ENCODE data around the gene C2CD2. TPM values are rescaled to one million over a fixed set of nuclear protein-coding genes. Genes with fewer than 3 reads are reported as not detected.

The C2CD2 gene
- total RNA-seq, 1 donor from 2014 or later = 18.1 TPM

DNA sequence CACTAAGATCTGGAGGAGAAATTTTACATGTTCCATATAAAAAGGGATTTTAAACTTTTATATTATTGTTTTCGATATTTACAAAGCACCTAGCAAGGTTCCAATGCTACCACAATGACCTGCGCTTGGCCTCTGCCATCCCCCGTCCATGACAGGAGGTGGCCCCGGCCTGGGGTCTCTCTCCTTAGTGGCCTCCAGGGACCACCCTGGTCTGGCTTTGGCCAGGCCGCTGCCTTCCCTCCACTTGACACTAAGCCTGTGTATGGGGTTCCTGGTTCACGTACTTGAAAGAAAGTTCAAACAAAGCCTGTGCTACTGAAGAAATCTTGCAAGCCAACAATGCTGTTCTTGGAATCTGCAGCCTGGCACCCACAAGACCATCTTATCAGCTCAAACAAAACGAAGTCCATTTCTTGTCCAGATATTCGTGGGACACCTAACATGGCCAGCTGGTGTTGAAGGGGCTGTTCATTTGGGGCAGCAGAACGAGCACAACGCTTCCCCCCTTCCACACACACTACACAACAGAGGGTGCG lies 87.5 kb downstream of the C2CD2 start:
- no peaks in the 10 kb centered on the region for H3K9me3 Mint-ChIP-seq (ENCODE audit: low read depth)
- no peaks in the 10 kb centered on the region for H3K27me3 Mint-ChIP-seq (ENCODE audit: low read depth)
- no peaks in the 10 kb centered on the region for H3K36me3 Mint-ChIP-seq (ENCODE audit: low read depth)
- TF ChIP-seq CTCF (IDR thresholded peaks at IDR 0.05) = no peak
- H3K27ac Mint-ChIP-seq (ENCODE audit: unreplicated experiment) = no peak overlapping the region
- peaks cover 36% of the 10 kb centered on the region for H3K4me1 Mint-ChIP-seq (ENCODE audit: low read depth)
- no peak for DNase-seq (ENCODE audit: low spot score)
- no peak overlapping the region for H3K4me3 Mint-ChIP-seq (ENCODE audit: unreplicated experiment)

DNA sequence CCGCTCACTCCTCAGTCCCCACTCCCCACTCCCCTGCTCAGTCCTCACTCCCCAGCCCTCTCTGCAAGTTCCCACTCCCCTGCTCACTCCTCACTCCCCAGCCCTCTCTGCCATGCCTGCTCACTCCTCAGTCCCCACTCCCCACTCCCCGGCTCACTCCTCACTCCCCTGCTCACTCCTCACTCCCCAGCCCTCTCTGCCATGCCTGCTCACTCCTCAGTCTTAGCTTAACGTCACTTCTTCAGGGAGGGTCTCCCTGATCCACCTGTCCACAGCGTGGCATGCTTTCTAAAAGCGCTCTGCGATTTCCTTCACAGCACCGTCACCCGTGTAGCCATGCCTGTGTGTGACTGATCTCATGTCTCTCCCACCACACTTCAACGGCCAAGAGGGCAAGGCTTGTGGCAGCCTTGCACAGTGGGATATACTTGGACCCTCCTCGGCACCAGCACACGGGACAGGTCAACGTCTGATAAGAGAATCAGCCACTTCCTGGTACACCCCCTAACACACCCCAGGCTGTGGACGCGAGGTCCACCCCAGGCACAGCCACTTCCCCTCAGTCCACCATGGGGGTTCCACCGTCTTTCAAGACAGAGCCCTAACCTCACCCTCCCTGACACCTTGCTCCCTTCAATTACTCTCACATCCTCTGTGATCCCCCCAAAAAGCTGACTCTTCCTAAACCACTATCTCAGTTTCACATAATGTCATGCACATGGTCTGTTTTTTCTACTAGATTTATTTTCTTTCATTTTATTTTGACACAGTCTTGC lies 88.6 kb downstream of the C2CD2 start:
- DNase-seq (ENCODE audit: low spot score) = no peak
- TF ChIP-seq CTCF (IDR thresholded peaks at IDR 0.05) = no peak
- no peak overlapping the region for H3K4me3 Mint-ChIP-seq (ENCODE audit: unreplicated experiment)

GRCh38 chr21:41864311-41865001 lies 89.4 kb downstream of the C2CD2 start:
- no peaks in the 10 kb centered on the region for H3K36me3 Mint-ChIP-seq (ENCODE audit: low read depth)
- DNase-seq (ENCODE audit: low spot score) = no peak
- no peak overlapping the region for H3K27ac Mint-ChIP-seq (ENCODE audit: unreplicated experiment)
- H3K4me1 Mint-ChIP-seq (ENCODE audit: low read depth) = peaks cover 37% of the 10 kb centered on the region
- TF ChIP-seq CTCF (IDR thresholded peaks at IDR 0.05) = no peak
- H3K9me3 Mint-ChIP-seq (ENCODE audit: low read depth) = no peaks in the 10 kb centered on the region
- H3K27me3 Mint-ChIP-seq (ENCODE audit: low read depth) = no peaks in the 10 kb centered on the region
- H3K4me3 Mint-ChIP-seq (ENCODE audit: unreplicated experiment) = no peak overlapping the region

More for the DNA sequence above, 88.6 kb downstream of the C2CD2 start:
- Mint-ChIP-seq H3K27me3 (ENCODE audit: low read depth) (no peaks in the 10 kb centered on the region), H3K27ac (ENCODE audit: unreplicated experiment) (no peak overlapping the region), H3K36me3 (ENCODE audit: low read depth) (no peaks in the 10 kb centered on the region), H3K4me1 (ENCODE audit: low read depth) (peaks cover 37% of the 10 kb centered on the region), H3K9me3 (ENCODE audit: low read depth) (no peaks in the 10 kb centered on the region)

- no peak for TF ChIP-seq CTCF (IDR thresholded peaks at IDR 0.05)
- Mint-ChIP-seq H3K4me3 (ENCODE audit: unreplicated experiment) (no peak overlapping the region), H3K27ac (ENCODE audit: unreplicated experiment) (peak overlapping the region; percentile 90), H3K36me3 (ENCODE audit: low read depth) (no peaks in the 10 kb centered on the region), H3K27me3 (ENCODE audit: low read depth) (no peaks in the 10 kb centered on the region), H3K9me3 (ENCODE audit: low read depth) (no peaks in the 10 kb centered on the region), H3K4me1 (ENCODE audit: low read depth) (peaks cover 30% of the 10 kb centered on the region)
- DNase-seq (ENCODE audit: low spot score) = no peak
Measured at GRCh38 chr21:41863439-41863740, 90.4 kb downstream of the C2CD2 start.

DNA sequence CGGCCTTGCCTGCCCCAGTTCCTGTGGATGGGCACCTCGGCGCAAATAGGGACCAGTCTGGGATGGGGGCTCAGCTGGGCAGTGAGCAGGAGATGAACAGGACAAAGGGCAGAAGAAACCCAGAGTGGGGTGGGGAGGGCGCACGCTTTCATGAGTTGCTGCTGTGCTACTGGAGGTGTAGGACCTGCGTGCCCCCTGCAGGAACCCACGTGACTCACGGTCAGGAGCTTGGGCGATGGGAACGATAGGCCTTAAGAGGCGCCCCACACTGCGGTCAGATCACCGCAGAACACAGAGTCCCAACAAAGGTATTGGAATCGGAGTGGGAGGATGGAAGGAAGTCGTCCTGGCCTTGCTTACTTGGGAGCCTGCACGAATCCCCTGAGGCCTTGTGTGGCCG lies 91.8 kb downstream of the C2CD2 start:
- Mint-ChIP-seq H3K36me3 (ENCODE audit: low read depth) (peaks cover 5% of the 10 kb centered on the region), H3K27me3 (ENCODE audit: low read depth) (no peaks in the 10 kb centered on the region), H3K4me3 (ENCODE audit: unreplicated experiment) (no peak overlapping the region), H3K9me3 (ENCODE audit: low read depth) (no peaks in the 10 kb centered on the region), H3K27ac (ENCODE audit: unreplicated experiment) (no peak overlapping the region), H3K4me1 (ENCODE audit: low read depth) (peaks cover 25% of the 10 kb centered on the region)
- no peak for TF ChIP-seq CTCF (IDR thresholded peaks at IDR 0.05)
- no peak for DNase-seq (ENCODE audit: low spot score)

Measured in chondrocyte (in vitro differentiated cells).